Choroid plexus epithelial cell (primary cell): Measurements from ENCODE around the gene NAV1.

Experiments used
- DNase-seq: peaks from one replicate; pipeline ENCODE4 v3.0.0-alpha.2; 2010; ENCODE audit warnings: low read depth
- H3K4me3 ChIP-seq: 2 replicates; pipeline ENCODE4 v1.5.1; 2011; ENCODE audit warnings: low read depth, mild to moderate bottlenecking, control low read depth, low read length, moderate library complexity
- CTCF ChIP-seq: conservative IDR thresholded peaks from 2 replicates; pipeline ENCODE4 v1.5.1; 2011; ENCODE audit warnings: low read depth, mild to moderate bottlenecking, control low read depth, inconsistent platforms, low read length, moderate library complexity

NAV1 gene

GRCh38 chr1:201525193-201525778 lies 13.6 kb upstream of the NAV1 start:
- no peak for TF ChIP-seq CTCF
- no peak overlapping the region for H3K4me3 ChIP-seq
- no peak for DNase-seq

- H3K4me3 ChIP-seq = no peak overlapping the region
- no peak for DNase-seq
- no peak for TF ChIP-seq CTCF
These were observed 11.0 kb upstream of the NAV1 start for GRCh38 chr1:201527879-201528278.

GRCh38 chr1:201528631-201529252 lies 10.2 kb upstream of the NAV1 start:
- H3K4me3 ChIP-seq = no peak overlapping the region
- TF ChIP-seq CTCF = no peak
- DNase-seq = peak; percentile 58

GRCh38 chr1:201530741-201531531 lies 8.0 kb upstream of the NAV1 start:
- no peak overlapping the region for H3K4me3 ChIP-seq
- TF ChIP-seq CTCF = peak; percentile 90
- DNase-seq = peak; percentile 91

GRCh38 chr1:201531551-201532425 lies 7.1 kb upstream of the NAV1 start:
- no peak for TF ChIP-seq CTCF
- H3K4me3 ChIP-seq = no peak overlapping the region
- DNase-seq = no peak

- no peak for TF ChIP-seq CTCF
- H3K4me3 ChIP-seq = no peak overlapping the region
- no peak for DNase-seq
These were observed 5.1 kb upstream of the NAV1 start for GRCh38 chr1:201533836-201534235.
